ENCODE data around the gene STAT2. TPM values are rescaled to one million over a fixed set of nuclear protein-coding genes. Genes with fewer than 3 reads are reported as not detected.

STAT2 gene
- total RNA-seq, 1 donor from 2014 or later = 166 TPM

DNA sequence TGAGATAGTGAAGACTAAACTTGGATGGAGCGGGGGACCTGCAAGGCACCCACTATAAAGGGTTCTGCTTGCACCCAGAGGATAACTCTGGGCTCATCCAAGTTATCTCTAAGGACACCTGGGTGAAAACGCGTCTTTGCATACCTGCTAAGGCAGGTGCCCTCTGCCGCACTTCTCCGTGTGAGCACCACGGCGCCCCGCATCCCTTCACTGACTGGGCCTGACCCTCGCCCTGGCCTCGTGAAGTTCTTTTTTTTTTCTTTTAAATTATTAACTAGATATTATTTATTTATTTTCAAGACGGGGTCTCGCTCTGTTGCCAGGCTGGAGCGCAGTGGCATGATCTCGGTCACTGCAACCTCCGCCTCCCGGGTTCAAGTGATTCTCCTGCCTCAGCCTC is 22.7 kb upstream of the STAT2 start:
- H3K27me3 Mint-ChIP-seq (ENCODE audit: low read depth) = no peaks in the 10 kb centered on the region
- H3K4me1 Mint-ChIP-seq (ENCODE audit: low read depth) = peaks cover 19% of the 10 kb centered on the region
- DNase-seq (ENCODE audit: low spot score) = no peak
- TF ChIP-seq, protein P1, sequence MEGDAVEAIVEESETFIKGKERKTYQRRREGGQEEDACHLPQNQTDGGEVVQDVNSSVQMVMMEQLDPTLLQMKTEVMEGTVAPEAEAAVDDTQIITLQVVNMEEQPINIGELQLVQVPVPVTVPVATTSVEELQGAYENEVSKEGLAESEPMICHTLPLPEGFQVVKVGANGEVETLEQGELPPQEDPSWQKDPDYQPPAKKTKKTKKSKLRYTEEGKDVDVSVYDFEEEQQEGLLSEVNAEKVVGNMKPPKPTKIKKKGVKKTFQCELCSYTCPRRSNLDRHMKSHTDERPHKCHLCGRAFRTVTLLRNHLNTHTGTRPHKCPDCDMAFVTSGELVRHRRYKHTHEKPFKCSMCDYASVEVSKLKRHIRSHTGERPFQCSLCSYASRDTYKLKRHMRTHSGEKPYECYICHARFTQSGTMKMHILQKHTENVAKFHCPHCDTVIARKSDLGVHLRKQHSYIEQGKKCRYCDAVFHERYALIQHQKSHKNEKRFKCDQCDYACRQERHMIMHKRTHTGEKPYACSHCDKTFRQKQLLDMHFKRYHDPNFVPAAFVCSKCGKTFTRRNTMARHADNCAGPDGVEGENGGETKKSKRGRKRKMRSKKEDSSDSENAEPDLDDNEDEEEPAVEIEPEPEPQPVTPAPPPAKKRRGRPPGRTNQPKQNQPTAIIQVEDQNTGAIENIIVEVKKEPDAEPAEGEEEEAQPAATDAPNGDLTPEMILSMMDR (IDR thresholded peaks at IDR 0.05) = no peak
- H3K27ac Mint-ChIP-seq (ENCODE audit: unreplicated experiment) = no peak overlapping the region
- H3K4me3 Mint-ChIP-seq (ENCODE audit: unreplicated experiment) = no peak overlapping the region
- no peaks in the 10 kb centered on the region for H3K9me3 Mint-ChIP-seq (ENCODE audit: low read depth)
- no peaks in the 10 kb centered on the region for H3K36me3 Mint-ChIP-seq (ENCODE audit: low read depth)

DNA sequence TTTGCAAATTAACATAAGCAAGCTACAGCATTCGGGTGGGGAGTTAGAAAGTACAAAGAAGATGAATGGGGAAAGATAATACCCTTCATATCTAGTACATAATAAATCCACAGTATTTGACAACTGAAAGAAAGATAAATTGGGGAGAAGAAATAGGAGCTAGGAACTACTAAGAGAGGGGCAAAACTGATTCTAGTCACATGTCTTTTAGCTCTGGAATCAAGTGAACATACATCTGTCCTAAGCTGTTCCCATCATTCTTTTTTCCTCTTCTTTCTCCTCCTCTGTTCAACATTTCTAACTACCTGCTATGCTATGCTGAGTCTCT is 18.0 kb upstream of the STAT2 start:
- TF ChIP-seq, protein P1 (IDR thresholded peaks at IDR 0.05) = no peak
- H3K4me1 Mint-ChIP-seq (ENCODE audit: low read depth) = no peaks in the 10 kb centered on the region
- no peak overlapping the region for H3K4me3 Mint-ChIP-seq (ENCODE audit: unreplicated experiment)
- no peak for DNase-seq (ENCODE audit: low spot score)
- H3K9me3 Mint-ChIP-seq (ENCODE audit: low read depth) = peaks cover 6% of the 10 kb centered on the region
- H3K27ac Mint-ChIP-seq (ENCODE audit: unreplicated experiment) = no peak overlapping the region
- H3K27me3 Mint-ChIP-seq (ENCODE audit: low read depth) = no peaks in the 10 kb centered on the region
- no peaks in the 10 kb centered on the region for H3K36me3 Mint-ChIP-seq (ENCODE audit: low read depth)

- no peak overlapping the region for H3K27ac Mint-ChIP-seq (ENCODE audit: unreplicated experiment)
- H3K4me3 Mint-ChIP-seq (ENCODE audit: unreplicated experiment) = no peak overlapping the region
- no peak for DNase-seq (ENCODE audit: low spot score)
Measured at GRCh38 chr12:56377310-56377988, 17.5 kb upstream of the STAT2 start.

GRCh38 chr12:56375598-56376434 is 15.9 kb upstream of the STAT2 start:
- no peak for DNase-seq (ENCODE audit: low spot score)
- no peaks in the 10 kb centered on the region for H3K4me1 Mint-ChIP-seq (ENCODE audit: low read depth)
- TF ChIP-seq, protein P1 (IDR thresholded peaks at IDR 0.05) = no peak
- H3K36me3 Mint-ChIP-seq (ENCODE audit: low read depth) = no peaks in the 10 kb centered on the region
- no peak overlapping the region for H3K4me3 Mint-ChIP-seq (ENCODE audit: unreplicated experiment)
- peaks cover 10% of the 10 kb centered on the region for H3K9me3 Mint-ChIP-seq (ENCODE audit: low read depth)
- H3K27ac Mint-ChIP-seq (ENCODE audit: unreplicated experiment) = no peak overlapping the region
- peaks cover 7% of the 10 kb centered on the region for H3K27me3 Mint-ChIP-seq (ENCODE audit: low read depth)

More at GRCh38 chr12:56377310-56377988, 17.5 kb upstream of the STAT2 start:
- TF ChIP-seq, protein P1 (IDR thresholded peaks at IDR 0.05) = no peak
- H3K4me1 Mint-ChIP-seq (ENCODE audit: low read depth) = no peaks in the 10 kb centered on the region
- no peaks in the 10 kb centered on the region for H3K27me3 Mint-ChIP-seq (ENCODE audit: low read depth)
- no peaks in the 10 kb centered on the region for H3K36me3 Mint-ChIP-seq (ENCODE audit: low read depth)
- H3K9me3 Mint-ChIP-seq (ENCODE audit: low read depth) = peaks cover 10% of the 10 kb centered on the region

DNA sequence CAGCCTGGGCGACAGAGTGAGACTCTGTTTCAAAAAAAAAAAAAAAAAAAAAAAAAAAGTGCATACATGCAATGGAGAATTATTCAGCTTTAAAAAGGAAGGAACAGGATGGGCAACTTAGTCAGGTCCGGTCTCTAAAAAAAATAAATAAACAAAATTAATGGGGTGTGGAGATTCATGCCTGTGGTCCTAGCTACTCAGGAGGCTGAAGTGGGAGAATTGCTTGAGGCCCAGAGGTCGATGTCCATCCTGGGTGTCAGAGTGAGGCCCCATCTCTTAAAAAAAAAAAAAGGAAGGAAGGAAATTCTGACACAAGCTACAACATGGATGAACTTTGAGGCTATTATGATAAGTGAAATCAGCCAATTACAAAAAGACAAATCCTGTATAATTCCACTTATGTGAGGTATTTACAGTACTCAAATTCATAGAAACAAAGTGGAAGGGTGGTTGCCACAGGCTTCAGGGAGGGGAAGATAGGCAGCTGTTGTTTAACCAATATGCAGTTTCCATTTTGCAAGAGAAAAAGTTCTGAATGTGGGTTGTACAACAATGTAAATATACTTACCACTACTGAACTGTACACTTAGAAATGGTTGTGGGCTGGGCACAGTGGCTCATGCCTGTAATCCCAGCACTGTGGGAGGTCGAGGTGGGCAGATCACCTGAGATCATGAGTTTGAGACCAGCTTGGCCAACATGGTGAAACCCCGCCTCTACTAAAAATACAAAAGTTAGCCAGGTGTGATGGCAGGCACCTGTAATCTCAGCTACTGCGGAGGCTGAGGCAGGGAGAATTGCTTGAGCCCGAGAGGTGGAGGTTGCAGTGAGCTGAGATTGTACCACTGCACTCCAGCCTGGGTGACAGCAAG is 15.1 kb upstream of the STAT2 start:
- TF ChIP-seq, protein P1 (IDR thresholded peaks at IDR 0.05) = no peak
- Mint-ChIP-seq H3K27ac (ENCODE audit: unreplicated experiment) (no peak overlapping the region), H3K4me1 (ENCODE audit: low read depth) (no peaks in the 10 kb centered on the region), H3K27me3 (ENCODE audit: low read depth) (peaks cover 7% of the 10 kb centered on the region), H3K9me3 (ENCODE audit: low read depth) (peaks cover 10% of the 10 kb centered on the region), H3K36me3 (ENCODE audit: low read depth) (no peaks in the 10 kb centered on the region), H3K4me3 (ENCODE audit: unreplicated experiment) (no peak overlapping the region)
- DNase-seq (ENCODE audit: low spot score) = no peak

Measured in chondrocyte (in vitro differentiated cells).